IPS DF 4.7 (cell line): Measurements from ENCODE around the gene NANOS3.
A peak's percentile ranks its signal among the peaks of the same experiment; 100 is the strongest.

Experiments used
- DNase-seq: peaks from one replicate; pipeline ENCODE4 v3.0.0-alpha.2; 2013; ENCODE audit warnings: low spot score; ENCODE audit errors: extremely low read depth

The NANOS3 gene

GRCh38 chr19:13864667-13865570, 12.0 kb upstream of the NANOS3 start:
- no peak for DNase-seq

- no peak for DNase-seq
These were observed 11.1 kb upstream of the NANOS3 start for GRCh38 chr19:13865571-13866462.

GRCh38 chr19:13866463-13867046, 10.4 kb upstream of the NANOS3 start:
- DNase-seq: no peak

- DNase-seq: no peak
These were observed 8.3 kb upstream of the NANOS3 start for GRCh38 chr19:13868663-13869062.

GRCh38 chr19:13869281-13869680, 7.7 kb upstream of the NANOS3 start:
- no peak for DNase-seq

GRCh38 chr19:13870873-13871272, 6.1 kb upstream of the NANOS3 start:
- no peak for DNase-seq

GRCh38 chr19:13872339-13872694, 4.6 kb upstream of the NANOS3 start:
- no peak for DNase-seq

- no peak for DNase-seq
These were observed 4.1 kb upstream of the NANOS3 start for GRCh38 chr19:13872695-13873389.

- DNase-seq: no peak
These were observed 3.0 kb upstream of the NANOS3 start for GRCh38 chr19:13873834-13874515.

GRCh38 chr19:13875824-13876223, 1.1 kb upstream of the NANOS3 start:
- DNase-seq: no peak

GRCh38 chr19:13877303-13877702, 369 bp downstream of the NANOS3 start:
- no peak for DNase-seq

GRCh38 chr19:13880059-13881043, 3.4 kb downstream of the NANOS3 start:
- peak; percentile 90 for DNase-seq

GRCh38 chr19:13881251-13881691, 4.3 kb downstream of the NANOS3 start:
- no peak for DNase-seq

- DNase-seq: no peak
These were observed 4.9 kb downstream of the NANOS3 start for GRCh38 chr19:13881692-13882418.

GRCh38 chr19:13882419-13882795, 5.5 kb downstream of the NANOS3 start:
- no peak for DNase-seq

GRCh38 chr19:13882836-13883235, 5.9 kb downstream of the NANOS3 start:
- no peak for DNase-seq

- DNase-seq: no peak
These were observed 6.7 kb downstream of the NANOS3 start for GRCh38 chr19:13883516-13884064.
